ENCODE data around the gene ARHGAP31.

- TF ChIP-seq POLR2A (IDR thresholded peaks at IDR 0.05; ENCODE audit: low read length) (no peak), GATA1 (IDR thresholded peaks at IDR 0.05; ENCODE audit: low read depth, low read length) (no peak)
Observed at GRCh38 chr3:119296727-119297122, 2.5 kb downstream of the ARHGAP31 start.
